HUDEP-2 (cell line): ENCODE results near the gene NUDT2.
"Not testable (repeated sequence)": the region's sequence is repeated elsewhere in the genome, so short reads cannot be mapped to it uniquely, and the experiment has no call there.

Experiments
- DNase-seq, 76 experiments: peaks; one replicate each; lab custom pipeline; 2025; ENCODE audit not compliant: unreplicated experiment in 76 of 76; lab: John Stamatoyannopoulos, UW

Gene NUDT2

DNA sequence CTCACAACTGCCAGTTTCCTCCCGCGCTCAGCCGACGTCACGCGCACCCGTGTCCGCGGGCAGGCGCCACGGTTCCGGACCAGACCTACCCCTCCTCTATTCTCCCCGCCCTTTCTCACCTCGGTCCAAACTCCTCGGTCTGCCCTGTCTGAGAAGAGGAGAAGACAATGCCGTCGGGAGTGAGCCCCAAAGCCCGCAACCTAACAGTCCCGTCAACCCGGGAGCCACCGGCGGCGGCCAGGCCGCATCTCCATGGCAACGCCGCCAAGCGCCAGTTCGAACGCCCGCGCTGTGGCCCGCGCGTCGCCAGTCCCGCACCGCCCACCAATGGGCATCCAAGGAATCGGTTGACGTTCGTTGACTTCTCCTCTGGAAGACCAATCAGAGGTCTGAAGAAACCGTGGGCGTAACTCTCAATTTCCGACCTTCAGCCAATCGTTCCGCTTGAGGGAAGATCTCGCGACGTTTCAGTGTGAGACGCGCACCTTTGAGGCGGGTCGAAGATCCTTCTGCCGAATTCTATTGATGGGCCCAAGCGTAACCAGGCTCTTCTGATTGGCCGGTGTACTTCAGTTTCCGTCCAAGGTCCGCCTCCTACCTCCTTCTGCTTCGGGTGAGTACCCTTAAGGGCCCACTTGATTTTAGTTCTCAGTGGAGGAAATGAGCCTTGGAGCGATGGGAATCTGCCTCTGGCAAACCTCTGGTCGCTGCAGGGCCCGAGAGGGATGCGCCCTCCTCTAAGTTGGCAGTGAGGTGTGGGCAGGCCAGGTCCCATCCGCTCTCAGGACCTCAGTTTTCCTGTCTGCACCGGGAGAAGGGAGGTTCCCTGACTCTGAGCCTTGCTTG lies at the start of gene NUDT2, which contains the start of gene KIF24:
Gene NUDT2, plus strand, starts transcription at position 583 of the 846 bp plus-strand sequence. CDS start 9,471 bp downstream, outside the sequence.
Gene KIF24, minus strand, starts transcription at position 282 of the 846 bp plus-strand sequence. CDS start 17,922 bp downstream, outside the sequence.
- DNase-seq, result peak; percentile 21 to 99 (median 97)

DNA sequence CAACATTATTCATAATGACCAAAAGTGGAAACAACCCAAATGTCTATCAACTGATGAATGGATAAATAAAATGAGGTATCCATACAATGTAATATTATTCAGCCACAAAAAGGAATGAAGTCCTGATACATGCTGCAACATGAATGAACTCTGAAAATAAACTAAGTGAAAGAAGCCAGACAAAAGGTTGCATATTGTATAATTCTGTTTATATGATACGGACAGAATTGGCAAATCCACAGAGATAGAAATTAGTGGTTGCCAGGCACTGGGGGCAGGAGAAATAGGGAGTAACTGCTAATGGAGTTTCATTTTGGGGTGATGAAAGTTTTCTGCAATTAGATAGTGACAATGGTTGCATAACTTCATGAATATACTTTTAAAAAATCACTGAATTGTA lies 47.3 kb upstream of the NUDT2 start:
- DNase-seq, result no peak

DNA sequence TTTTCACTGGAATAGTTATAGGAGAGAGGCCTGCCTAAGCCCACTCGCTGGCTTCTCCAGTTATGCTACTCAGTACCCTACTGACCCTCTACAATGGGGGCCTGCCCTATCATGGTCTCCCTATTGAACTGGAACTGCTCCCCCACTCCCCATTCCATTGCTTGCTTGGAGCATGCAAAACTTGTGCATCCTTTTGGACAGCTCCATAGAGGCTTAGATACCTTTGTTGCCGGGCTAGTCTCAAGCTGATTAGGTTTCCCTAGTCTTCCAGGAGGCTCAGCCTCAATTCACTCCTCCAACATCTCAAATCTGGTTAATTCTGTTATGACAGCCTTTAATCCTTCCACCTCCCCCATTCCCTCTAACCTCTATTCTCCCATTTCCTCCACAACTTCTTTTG lies 40.2 kb upstream of the NUDT2 start:
- no peak for DNase-seq

GRCh38 chr9:34291023-34291422 lies 38.3 kb upstream of the NUDT2 start:
- no peak for DNase-seq

DNA sequence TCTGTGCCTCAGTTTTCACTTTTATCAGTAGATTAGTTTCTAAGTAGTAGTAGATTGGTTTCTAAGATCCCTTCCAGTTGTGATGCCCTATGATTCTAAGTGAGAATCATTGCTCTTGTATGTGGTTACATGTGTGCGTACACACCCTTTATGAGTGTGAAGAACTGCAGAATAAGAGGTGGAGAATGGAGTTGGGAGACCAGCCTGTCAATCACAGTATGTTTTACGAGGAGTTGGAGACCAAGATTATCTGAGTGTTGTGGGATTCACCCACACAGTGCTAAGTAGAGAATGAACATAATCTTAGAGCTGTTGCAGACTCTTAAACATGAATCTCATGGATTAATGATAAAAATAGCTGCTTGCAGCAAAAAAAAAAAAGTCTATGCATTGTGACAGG lies 37.9 kb upstream of the NUDT2 start:
- DNase-seq, result no peak

- no peak for DNase-seq
These were observed 36.8 kb upstream of the NUDT2 start for GRCh38 chr9:34292552-34292951.

GRCh38 chr9:34301064-34301463 lies 28.3 kb upstream of the NUDT2 start:
- DNase-seq, result not testable (repeated sequence)

- DNase-seq, result not testable (repeated sequence)
These were observed 21.1 kb upstream of the NUDT2 start for GRCh38 chr9:34308316-34308715.

- DNase-seq, result no peak
These were observed 19.2 kb upstream of the NUDT2 start for GRCh38 chr9:34310215-34310614.

DNA sequence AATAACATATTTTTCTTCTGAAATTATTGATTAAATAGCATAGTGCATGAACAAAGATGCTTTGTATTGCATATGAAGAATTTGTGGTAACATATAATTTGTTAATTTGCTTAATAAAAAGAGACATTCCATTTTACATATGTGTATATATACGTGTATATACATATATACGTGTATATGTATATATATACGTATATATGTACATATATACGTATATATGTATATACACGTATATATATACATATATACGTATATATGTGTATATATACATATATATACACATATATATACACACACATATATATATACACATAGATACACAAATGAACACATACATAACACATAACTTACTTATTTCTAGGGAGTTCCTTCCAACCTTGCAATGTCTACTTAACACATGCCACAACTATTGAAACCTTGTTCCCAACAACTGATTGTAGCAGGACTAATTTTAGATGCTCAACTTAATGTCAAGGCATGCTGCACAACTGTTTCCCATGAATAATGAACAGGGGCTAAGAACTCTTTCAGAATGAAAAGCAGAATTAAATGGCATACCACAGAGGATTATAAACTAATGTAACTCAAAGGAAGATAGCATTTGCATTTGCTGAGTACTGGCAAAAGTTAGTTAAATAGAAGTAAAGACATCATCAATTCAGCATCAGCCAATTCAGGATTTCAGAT lies 17.7 kb upstream of the NUDT2 start:
- no peak for DNase-seq

DNA sequence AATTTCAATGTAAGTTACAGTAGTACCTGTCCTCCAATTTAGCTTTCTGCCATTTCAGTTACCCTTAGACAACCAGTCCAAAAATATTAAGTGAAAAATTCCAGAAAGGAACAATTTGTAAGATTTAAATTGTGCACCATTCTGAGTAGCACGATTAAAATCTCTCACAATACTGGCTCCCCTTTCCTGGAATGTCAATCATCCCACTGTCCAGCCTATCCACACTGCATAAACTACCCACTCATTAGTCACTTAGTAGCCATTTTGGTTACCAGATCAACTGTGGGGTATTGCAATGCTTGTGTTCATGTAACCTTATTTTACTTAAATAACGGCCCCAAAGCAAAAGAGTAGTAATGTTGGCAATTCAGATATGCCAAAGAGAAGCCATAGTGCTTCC lies 11.9 kb upstream of the NUDT2 start:
- DNase-seq, result no peak

GRCh38 chr9:34318163-34318790 lies 11.1 kb upstream of the NUDT2 start:
- no peak for DNase-seq

DNA sequence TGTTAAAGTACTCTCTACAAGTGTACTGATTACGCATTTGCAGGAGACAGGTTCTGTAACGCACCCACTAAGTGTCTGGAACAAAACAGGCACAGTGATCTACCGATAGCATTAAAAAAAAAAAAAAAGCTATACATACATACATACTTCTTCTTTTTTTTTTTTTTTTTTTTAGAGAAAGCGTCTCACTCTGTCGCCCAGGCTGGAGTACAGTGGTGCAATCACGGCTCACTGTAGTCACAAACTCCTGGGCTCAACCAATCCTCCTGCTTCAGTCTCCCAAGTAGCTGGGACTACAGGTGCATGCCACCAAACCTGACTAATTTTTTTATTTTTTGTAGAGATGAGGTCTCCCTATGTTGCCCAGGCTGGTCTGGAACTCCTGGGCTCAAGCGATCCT lies 7.9 kb upstream of the NUDT2 start:
- no peak for DNase-seq

DNA sequence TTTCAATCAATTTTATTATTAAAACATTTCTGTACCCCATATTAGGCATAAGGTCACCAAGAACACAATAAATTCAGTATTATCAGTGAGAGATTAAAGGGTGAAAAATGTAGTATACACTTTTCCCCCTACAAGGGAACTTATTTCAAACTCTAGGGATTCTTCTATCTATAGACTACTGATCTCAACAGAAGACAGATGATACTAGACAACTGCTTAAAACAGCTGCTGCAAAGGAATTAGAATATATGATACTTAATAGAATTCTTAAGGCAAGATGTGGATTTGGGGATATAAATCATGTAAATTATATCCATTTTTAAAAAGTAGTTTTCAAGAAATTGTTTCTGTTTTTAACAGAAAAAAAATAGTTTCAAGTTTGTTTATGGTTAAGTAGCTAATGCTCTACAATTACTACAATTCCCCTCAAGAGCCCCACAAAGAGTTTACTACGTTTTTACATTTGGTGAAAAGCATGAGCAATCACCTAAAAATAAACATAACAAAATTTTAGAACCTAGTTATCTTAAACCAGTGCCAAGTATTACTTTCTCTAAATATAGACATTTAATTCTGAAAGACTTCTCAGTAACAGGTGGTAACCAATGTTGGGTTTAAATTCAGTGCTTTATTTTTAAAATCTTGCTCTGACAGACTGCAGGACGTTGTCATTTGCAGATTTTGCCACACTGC lies 6.3 kb upstream of the NUDT2 start:
- DNase-seq, result no peak

DNA sequence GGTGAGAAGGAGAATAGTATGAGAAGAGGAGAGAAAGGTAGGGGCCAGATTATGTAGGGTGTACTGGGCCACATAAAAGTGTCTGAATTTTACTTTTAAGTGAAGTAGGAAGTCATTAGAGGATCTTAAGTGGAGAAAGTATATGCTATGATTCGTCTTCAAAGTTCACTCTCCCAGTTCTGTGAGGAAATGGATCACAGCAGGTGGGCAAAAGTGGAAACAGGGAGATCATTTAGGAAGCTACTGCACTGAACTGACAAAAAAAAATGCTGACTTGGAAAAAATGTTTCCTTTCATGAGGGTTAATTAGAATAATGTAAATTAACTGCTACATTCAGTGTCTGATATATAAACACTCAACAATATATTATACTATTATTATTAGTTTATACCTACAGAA lies 2.7 kb upstream of the NUDT2 start:
- DNase-seq, result no peak

GRCh38 chr9:34328500-34328986 lies 826 bp upstream of the NUDT2 start:
- peak in 32 of 76 experiments; percentile 22 to 77 (median 48) for DNase-seq

DNA sequence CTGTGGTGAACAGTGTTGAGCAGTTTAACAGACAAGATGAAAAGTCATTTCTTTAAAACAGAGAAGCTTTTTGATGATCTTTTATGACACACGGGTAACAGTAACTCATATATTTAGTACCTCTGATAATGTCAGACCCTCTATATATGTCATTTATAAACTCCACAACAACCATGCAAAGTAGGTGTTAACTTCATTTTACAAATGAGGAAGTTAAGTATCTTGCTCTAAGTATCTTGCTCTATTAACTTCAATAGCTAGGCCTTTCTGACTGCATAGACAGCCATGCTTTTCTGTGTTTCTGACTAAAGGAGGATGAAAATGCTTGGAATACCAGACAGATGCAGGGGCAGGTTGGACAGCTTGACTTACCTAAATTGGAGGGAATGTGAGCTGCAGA lies 1.8 kb downstream of the NUDT2 start:
- DNase-seq, result no peak

DNA sequence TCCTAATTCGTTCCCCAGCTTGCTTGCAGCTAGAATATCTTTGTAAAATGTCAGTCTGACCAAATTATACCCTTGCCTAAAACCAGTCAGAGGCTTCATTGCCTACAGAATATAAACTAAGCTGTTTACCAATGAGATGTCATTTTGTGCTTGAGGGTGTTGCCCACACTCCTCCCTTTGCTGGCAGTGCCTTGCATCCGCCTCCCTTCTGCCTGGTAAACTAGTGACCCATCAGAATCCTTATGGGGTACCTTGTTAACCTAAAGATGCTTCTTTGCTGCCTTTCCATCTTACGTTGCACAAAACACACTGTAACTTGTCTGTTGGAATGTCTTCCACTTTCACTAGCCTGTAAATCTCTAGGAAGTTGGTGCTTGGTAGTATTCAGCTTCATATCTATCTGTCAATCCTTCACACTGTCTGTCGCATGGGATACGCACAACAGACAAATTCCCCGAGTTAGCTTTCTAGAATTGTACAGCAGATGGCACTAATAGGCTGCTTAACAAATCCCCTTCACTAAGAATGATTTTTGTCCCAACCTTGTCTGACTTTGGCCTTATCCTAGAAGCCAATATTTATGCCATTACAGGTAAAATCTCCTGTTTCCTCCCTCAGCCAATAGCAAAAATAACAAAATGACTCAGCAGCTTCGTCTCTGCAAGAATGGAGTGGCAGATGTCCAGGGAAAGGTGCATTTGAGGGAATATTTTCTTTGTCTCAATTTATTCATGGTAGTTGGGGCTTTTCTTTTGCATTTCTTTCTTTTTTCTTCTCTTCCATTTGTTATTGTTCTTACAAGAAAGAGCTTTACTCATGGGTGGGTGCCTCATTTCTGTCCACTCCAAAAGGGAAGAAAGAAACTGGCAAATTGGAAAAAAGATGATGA lies 3.0 kb downstream of the NUDT2 start:
- peak in 25 of 76 experiments; percentile 3 to 61 (median 23) for DNase-seq

DNA sequence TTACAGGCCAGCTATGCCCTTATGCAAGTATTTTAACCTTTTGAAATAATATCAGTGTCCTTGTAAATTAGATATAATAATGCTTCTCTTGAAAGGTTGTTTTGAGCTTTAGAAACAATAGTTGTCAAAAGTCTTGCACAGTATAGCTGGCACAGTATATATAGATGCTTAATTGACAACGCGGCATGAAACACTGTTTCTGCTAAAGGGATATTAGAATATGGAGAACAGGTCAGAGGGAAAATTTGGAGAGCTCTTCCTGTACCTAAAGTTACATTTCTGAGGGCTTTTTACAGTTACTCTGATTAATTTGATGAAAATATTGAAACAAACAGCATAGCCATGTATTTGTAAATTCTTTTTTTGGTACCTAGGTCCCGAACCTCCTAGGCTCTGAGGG lies 4.5 kb downstream of the NUDT2 start:
- DNase-seq, result no peak
